ENCODE data around the gene KLK14.

KLK14 gene

GRCh38 chr19:51029718-51030117 lies 53.0 kb downstream of the KLK14 start:
- H3K4me1 ChIP-seq (ENCODE audit: insufficient read depth, low read length): peaks cover 22% of the 10 kb centered on the region
- no peaks in the 10 kb centered on the region for H3K36me3 ChIP-seq (ENCODE audit: insufficient read depth, low read length)
- no peaks in the 10 kb centered on the region for H3K9me3 ChIP-seq (ENCODE audit: control insufficient read depth, insufficient read depth, low read length)
- H3K9ac ChIP-seq (ENCODE audit: low read depth, low read length): no peak overlapping the region

Data from ES-I3 (cell line).